Breast epithelium (tissue), 3 donors: ENCODE data around the gene PRRX2.

Experiments
- POLR2A ChIP-seq: fragments of 450-650 bp; IDR thresholded peaks from one replicate; pipeline ENCODE4 v1.6.1; 2016; ENCODE audit warnings: antibody characterized with exemption, mild to moderate bottlenecking, moderate library complexity
- POLR2AphosphoS5 ChIP-seq, 3 donors: sonication (generic); formaldehyde crosslinking; IDR thresholded peaks; one replicate each; pipeline ENCODE4 v1.6.1; 2017; ENCODE audit warnings: antibody characterized with exemption in 3 of 3
- TF ChIP-seq, protein P1 (sequence below), 3 donors: fragments of 450-650 bp; IDR thresholded peaks; one replicate each; pipeline ENCODE4 v1.5.1; 2016 to 2017; ENCODE audit warnings: antibody characterized with exemption in 3 of 3, mild to moderate bottlenecking in 3 of 3, moderate library complexity in 3 of 3

DNA sequence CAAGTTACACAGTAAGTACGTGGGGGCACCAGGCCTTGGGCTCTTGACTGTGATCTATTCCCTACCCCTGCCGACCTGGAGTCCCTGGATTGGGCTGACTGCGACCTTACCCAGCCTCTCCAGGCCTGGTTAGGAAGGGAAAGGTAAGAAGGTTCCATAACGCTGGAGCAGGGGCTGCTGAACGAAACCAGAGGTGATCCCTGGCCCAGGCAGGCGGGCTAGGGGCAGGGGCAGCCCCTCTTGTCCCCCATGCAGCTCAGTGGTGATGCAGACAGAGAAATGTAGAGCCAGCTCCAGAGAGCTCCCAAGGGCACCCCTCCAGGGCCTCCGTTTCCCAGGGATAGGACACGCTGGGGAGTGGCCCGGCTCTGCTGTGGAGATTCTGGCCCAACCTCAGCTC lies 14.1 kb downstream of the PRRX2 start:
- TF ChIP-seq, protein P1, sequence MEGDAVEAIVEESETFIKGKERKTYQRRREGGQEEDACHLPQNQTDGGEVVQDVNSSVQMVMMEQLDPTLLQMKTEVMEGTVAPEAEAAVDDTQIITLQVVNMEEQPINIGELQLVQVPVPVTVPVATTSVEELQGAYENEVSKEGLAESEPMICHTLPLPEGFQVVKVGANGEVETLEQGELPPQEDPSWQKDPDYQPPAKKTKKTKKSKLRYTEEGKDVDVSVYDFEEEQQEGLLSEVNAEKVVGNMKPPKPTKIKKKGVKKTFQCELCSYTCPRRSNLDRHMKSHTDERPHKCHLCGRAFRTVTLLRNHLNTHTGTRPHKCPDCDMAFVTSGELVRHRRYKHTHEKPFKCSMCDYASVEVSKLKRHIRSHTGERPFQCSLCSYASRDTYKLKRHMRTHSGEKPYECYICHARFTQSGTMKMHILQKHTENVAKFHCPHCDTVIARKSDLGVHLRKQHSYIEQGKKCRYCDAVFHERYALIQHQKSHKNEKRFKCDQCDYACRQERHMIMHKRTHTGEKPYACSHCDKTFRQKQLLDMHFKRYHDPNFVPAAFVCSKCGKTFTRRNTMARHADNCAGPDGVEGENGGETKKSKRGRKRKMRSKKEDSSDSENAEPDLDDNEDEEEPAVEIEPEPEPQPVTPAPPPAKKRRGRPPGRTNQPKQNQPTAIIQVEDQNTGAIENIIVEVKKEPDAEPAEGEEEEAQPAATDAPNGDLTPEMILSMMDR (IDR thresholded peaks at IDR 0.05): no peak
- TF ChIP-seq POLR2A (no peak), POLR2AphosphoS5 (IDR thresholded peaks at IDR 0.05) (no peak)
